GM12891 (cell line): ENCODE measurements around the gene LSG1.
"Not testable (repeated sequence)": the region's sequence is repeated elsewhere in the genome, so short reads cannot be mapped to it uniquely, and the experiment has no call there.

Experiments used
- PAX5 ChIP-seq: IDR thresholded peaks from 2 replicates; pipeline ENCODE4 v1.6.1; 2011; ENCODE audit warnings: low read length, moderate library complexity, mild to moderate bottlenecking; ENCODE audit not compliant: insufficient read depth, severe bottlenecking
- POLR2A ChIP-seq: IDR thresholded peaks from 2 replicates; pipeline ENCODE4 v1.6.1; 2011; ENCODE audit warnings: low read depth, low read length, control low read depth
- POLR2AphosphoS5 ChIP-seq: IDR thresholded peaks from 2 replicates; pipeline ENCODE4 v1.6.1; 2011; ENCODE audit warnings: low read depth, low read length, control low read depth
- SPI1 ChIP-seq: IDR thresholded peaks from 2 replicates; pipeline ENCODE4 v1.6.1; 2011; ENCODE audit warnings: low read depth, low read length, control low read depth
- TAF1 ChIP-seq: IDR thresholded peaks from 2 replicates; pipeline ENCODE4 v1.6.1; 2011; ENCODE audit warnings: low read depth, low read length, control low read depth

GRCh38 chr3:194605314-194605713 lies 66.7 kb downstream of the LSG1 start:
- TF ChIP-seq POLR2A, POLR2AphosphoS5, TAF1, PAX5, SPI1: not testable (repeated sequence)
